ENCODE measurements around the gene PHF21A.

PHF21A gene

DNA sequence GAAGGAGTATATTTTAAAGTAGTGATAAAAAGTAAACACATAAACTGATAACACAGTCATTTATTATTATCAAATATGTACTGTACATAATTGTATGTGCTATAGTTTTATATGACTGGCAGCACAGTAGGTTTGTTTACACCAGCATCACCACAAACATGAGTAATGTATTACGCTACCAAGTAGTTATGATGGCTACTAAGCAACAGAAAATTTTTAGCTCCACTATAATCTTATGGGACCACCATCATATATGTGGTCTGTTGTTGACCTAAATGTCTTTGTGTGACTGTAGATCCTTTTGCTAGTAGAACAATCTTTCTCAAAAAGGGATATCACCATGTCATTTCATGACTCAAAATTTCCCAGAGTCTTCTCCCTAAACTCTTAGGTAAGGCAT lies 105.3 kb downstream of the PHF21A start:
- no peak for TF ChIP-seq SIN3A (IDR thresholded peaks at IDR 0.05; ENCODE audit: borderline replicate concordance, insufficient read depth, low read length)
- TF ChIP-seq, protein P1, sequence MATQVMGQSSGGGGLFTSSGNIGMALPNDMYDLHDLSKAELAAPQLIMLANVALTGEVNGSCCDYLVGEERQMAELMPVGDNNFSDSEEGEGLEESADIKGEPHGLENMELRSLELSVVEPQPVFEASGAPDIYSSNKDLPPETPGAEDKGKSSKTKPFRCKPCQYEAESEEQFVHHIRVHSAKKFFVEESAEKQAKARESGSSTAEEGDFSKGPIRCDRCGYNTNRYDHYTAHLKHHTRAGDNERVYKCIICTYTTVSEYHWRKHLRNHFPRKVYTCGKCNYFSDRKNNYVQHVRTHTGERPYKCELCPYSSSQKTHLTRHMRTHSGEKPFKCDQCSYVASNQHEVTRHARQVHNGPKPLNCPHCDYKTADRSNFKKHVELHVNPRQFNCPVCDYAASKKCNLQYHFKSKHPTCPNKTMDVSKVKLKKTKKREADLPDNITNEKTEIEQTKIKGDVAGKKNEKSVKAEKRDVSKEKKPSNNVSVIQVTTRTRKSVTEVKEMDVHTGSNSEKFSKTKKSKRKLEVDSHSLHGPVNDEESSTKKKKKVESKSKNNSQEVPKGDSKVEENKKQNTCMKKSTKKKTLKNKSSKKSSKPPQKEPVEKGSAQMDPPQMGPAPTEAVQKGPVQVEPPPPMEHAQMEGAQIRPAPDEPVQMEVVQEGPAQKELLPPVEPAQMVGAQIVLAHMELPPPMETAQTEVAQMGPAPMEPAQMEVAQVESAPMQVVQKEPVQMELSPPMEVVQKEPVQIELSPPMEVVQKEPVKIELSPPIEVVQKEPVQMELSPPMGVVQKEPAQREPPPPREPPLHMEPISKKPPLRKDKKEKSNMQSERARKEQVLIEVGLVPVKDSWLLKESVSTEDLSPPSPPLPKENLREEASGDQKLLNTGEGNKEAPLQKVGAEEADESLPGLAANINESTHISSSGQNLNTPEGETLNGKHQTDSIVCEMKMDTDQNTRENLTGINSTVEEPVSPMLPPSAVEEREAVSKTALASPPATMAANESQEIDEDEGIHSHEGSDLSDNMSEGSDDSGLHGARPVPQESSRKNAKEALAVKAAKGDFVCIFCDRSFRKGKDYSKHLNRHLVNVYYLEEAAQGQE (IDR thresholded peaks at IDR 0.05; ENCODE audit: insufficient read depth in 1 of 2, low read depth in 2 of 2, low read length in 2 of 2): no peak
- TF ChIP-seq TAF1 (IDR thresholded peaks at IDR 0.05; ENCODE audit: borderline replicate concordance, insufficient read depth, low read length): no peak
- TF ChIP-seq FOXP2 (optimal IDR thresholded peaks at IDR 0.05; ENCODE audit: borderline replicate concordance, extremely low read depth, extremely low read length, insufficient read depth): no peak
- TF ChIP-seq POLR2AphosphoS5 (IDR thresholded peaks at IDR 0.05; ENCODE audit: low read depth, low read length): no peak

DNA sequence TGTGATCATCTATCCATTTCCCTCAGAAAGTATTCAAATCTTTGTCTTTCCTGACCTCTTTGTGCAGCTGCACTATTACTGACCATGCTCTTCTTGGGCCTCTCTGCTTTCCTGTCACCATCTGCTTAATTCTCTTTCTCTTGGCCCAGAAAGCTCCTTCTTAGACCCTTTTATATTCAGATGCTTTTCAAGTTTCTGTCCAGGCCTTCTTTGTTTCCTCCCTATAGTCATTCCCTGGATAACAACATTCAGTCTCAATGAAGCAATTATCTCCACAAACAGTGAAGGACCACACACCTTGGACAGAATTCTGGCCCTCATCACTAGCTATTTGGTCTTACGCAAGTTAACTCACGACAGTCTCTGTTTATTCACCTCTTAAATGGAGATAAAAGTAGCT lies 109.1 kb downstream of the PHF21A start:
- TF ChIP-seq POLR2AphosphoS5 (IDR thresholded peaks at IDR 0.05; ENCODE audit: low read depth, low read length) (no peak), TAF1 (IDR thresholded peaks at IDR 0.05; ENCODE audit: borderline replicate concordance, insufficient read depth, low read length) (no peak), FOXP2 (optimal IDR thresholded peaks at IDR 0.05; ENCODE audit: borderline replicate concordance, extremely low read depth, extremely low read length, insufficient read depth) (no peak), SIN3A (IDR thresholded peaks at IDR 0.05; ENCODE audit: borderline replicate concordance, insufficient read depth, low read length) (no peak)
- TF ChIP-seq, protein P1 (IDR thresholded peaks at IDR 0.05; ENCODE audit: insufficient read depth in 1 of 2, low read depth in 2 of 2, low read length in 2 of 2): no peak

- no peak for TF ChIP-seq SIN3A (IDR thresholded peaks at IDR 0.05; ENCODE audit: borderline replicate concordance, insufficient read depth, low read length)
Measured at GRCh38 chr11:46010100-46010499, 111.2 kb downstream of the PHF21A start.

DNA sequence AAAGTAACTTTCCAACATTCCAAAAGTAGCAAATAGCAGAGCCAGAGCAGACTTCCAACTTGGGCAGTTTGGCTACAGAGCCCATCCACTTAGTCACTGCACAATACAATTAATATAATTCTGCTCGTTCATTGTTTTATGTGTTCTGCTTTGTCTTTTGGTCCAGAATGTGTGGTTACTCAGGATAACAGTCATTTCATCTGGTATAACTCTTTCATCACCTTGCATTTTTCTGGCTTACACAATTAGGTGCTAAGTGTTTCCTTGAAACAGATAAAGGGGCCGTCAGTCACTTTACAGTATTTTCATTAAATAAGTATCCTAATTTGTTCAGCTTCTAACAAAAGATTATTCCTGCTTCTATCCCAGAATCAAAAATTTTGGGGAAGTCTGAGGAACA lies 111.6 kb downstream of the PHF21A start:
- TF ChIP-seq TAF1 (IDR thresholded peaks at IDR 0.05; ENCODE audit: borderline replicate concordance, insufficient read depth, low read length) (no peak), POLR2AphosphoS5 (IDR thresholded peaks at IDR 0.05; ENCODE audit: low read depth, low read length) (no peak), FOXP2 (optimal IDR thresholded peaks at IDR 0.05; ENCODE audit: borderline replicate concordance, extremely low read depth, extremely low read length, insufficient read depth) (no peak), SIN3A (IDR thresholded peaks at IDR 0.05; ENCODE audit: borderline replicate concordance, insufficient read depth, low read length) (no peak)
- TF ChIP-seq, protein P1 (IDR thresholded peaks at IDR 0.05; ENCODE audit: insufficient read depth in 1 of 2, low read depth in 2 of 2, low read length in 2 of 2): no peak

DNA sequence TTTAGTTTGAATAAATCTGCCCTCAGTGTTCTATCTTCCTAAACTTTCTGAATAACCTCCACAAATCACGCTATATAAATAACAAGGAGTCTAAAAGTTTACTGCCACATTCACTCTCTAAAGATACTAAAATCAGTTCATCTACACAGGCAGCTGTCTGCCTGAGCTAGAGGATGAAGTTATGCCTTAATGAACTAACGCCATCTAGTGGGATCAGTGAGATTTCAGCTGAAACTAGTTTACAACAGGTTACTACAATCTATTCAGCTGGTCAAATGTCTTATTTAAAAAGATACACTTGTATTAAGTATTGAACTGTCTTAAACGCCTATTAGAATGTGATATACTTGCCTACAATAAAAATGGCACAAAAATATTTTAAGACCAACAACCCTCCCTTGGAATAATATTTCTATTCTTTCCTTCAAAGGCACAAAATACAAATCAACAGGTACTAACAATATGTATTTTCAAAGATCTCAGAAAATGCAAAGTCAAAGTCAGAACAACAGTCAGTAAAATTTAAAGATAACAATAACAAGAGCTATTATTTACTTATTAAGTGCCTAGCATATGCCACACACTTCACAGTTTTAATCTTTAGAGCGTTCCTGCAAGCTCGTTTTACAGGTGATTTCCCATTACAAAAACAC lies 114.7 kb downstream of the PHF21A start:
- TF ChIP-seq TAF1 (IDR thresholded peaks at IDR 0.05; ENCODE audit: borderline replicate concordance, insufficient read depth, low read length) (no peak), FOXP2 (optimal IDR thresholded peaks at IDR 0.05; ENCODE audit: borderline replicate concordance, extremely low read depth, extremely low read length, insufficient read depth) (no peak), POLR2AphosphoS5 (IDR thresholded peaks at IDR 0.05; ENCODE audit: low read depth, low read length) (no peak), SIN3A (IDR thresholded peaks at IDR 0.05; ENCODE audit: borderline replicate concordance, insufficient read depth, low read length) (no peak)
- TF ChIP-seq, protein P1 (IDR thresholded peaks at IDR 0.05; ENCODE audit: insufficient read depth in 1 of 2, low read depth in 2 of 2, low read length in 2 of 2): no peak

Measured in PFSK-1 (cell line).